Measurements from ENCODE around the gene KRIT1. TPM values are rescaled to one million over a fixed set of nuclear protein-coding genes. Genes with fewer than 3 reads are reported as not detected.
"Not testable (repeated sequence)": the region's sequence is repeated elsewhere in the genome, so short reads cannot be mapped to it uniquely, and the experiment has no call there.

Gene KRIT1
- 119 TPM for total RNA-seq

DNA sequence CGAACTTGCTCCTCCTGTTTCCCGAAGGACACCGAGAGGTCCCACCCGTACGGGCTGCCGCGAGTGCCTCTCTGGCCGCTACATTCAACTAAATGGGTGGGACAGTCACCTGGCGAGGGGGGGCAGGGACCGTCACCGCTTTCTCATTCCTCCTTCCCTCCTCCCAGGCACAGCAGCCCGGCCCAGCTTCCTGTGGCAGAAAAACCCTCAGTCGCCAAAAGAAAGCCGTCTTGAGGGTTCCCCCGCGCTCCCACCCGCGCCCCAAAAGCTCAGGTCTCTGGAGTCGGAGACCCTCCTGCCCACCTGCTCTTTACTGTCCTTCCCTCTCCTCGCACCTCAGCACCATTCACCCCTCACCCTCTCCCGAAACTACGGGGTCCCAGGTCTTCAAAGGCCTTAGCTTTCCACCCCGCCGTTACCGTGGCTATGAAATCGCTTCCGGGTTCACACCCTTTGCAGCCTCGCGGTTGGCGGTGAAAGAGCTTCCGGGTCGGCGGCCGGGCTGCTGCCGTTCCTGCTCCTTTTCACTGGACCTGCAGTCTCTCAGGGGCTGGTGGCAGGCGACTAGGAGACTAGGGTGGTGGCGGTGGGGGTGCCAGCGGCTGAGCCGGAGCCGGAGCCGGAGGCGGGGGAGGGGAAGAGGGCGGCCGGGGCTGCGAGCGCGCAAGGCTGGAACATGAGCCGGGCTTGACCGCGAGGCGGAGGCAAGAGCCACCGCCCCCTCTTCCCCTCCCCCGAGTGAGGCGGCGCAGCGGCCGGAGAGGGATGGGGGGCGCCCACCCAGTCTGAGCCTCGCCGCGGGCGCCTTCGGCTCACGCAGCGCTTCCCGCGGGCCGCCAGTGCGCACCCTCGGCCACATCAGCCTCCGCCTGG lies at the start of gene KRIT1, which contains the start of gene ANKIB1:
TSS of gene KRIT1 (minus strand) at position 428 of the 873 bp plus-strand sequence. CDS start 3,779 bp downstream, outside the sequence.
TSS of gene ANKIB1 (plus strand) at position 488 of the 873 bp plus-strand sequence. CDS start 49,005 bp downstream, outside the sequence.
- peak; percentile 81 for DNase-seq

DNA sequence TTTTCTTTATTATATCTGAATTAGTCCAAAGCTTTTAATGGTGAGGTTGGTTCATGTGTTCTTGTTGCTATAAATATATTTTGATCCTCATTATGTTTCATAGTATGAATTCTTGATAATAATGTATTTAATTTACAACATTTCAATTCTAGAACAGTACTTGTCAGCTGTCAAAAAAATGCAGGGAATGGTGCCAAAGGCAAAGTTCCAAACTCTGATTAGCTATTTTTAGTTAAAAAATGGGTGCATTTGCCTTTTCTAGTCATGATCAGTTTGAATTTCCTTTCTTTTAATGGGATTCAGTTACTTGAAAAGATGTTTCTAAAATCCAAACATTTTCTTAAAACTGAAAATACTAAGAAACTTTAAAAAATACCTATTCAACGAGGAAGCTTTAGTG lies 49.7 kb upstream of the KRIT1 start:
- no peak for DNase-seq

- DNase-seq = no peak
Measured at GRCh38 chr7:92293896-92294590, 48.3 kb upstream of the KRIT1 start.

GRCh38 chr7:92292981-92293380 lies 47.3 kb upstream of the KRIT1 start:
- DNase-seq = no peak

GRCh38 chr7:92289321-92289720 lies 43.6 kb upstream of the KRIT1 start:
- DNase-seq = no peak

GRCh38 chr7:92282930-92283329 lies 37.2 kb upstream of the KRIT1 start:
- no peak for DNase-seq

GRCh38 chr7:92282221-92282814 lies 36.6 kb upstream of the KRIT1 start:
- DNase-seq = no peak

DNA sequence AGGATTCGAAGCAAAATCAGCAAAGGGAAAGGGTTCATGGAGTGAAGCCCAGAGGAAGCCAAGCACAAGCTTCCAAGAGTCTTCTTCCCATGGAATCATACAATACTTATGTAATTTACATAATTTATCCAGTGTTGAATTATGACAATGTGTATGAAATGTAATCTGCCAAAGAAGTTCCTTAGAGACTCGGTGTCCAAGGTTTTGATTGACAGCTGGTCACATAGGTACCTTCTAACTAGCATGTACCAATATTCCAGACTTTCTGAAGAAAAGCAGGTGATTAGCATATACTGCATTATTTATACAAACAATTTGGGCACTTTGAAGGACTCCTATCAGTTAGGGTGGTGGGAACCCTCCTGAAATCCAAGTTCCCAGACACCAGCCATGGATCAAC lies 35.3 kb upstream of the KRIT1 start:
- no peak for DNase-seq

DNA sequence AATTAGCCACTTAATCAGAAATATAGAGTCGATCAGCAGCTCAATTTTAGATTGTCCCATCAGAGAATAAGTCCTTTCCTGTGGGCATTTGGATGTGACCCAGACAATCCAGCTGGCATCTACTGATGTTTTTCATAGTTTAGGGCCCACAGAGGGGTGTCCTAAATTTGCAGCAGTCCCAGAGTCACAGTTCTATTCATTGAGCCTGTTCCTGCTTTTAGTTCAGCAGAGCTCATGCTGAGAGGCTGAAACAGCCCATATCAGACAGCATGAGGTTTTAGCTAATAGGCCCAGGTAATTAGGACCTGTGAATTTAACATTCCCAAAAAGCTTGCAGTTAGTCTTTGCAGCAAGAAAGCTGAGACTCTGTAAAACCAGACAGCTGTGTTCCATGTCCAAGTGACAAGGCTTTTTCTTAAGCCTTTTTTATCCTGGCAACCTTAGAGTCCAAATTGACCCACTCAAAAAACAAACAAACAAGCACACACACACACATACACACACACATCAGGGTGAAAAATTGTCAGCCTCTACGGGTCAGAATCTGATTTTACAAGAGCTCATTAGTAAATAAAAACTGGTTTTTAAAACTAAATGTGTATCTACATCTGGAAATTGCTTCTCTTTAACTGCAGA lies 33.8 kb upstream of the KRIT1 start:
- DNase-seq = no peak

GRCh38 chr7:92276460-92276864 lies 30.7 kb upstream of the KRIT1 start:
- no peak for DNase-seq

- DNase-seq = no peak
Measured at GRCh38 chr7:92275327-92275726, 29.6 kb upstream of the KRIT1 start.

DNA sequence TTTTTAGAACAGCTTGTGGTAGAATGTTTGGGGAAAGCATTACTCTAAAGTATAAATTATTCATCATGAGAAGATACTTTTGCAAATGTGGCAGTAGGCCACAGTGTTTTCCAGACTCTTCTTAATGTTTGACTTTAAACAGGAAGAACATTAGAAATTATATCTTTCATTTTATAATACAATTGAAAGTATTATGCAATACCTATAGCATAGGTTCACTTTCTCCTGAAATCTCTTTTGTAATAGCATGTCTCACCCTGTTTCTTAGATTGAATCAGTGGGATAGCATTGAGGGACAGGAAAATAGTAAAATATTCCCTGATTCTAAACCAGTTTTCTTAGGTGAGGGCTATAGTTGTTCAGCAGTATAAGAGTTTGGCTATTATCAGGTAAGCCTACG lies 23.2 kb upstream of the KRIT1 start:
- DNase-seq = no peak

DNA sequence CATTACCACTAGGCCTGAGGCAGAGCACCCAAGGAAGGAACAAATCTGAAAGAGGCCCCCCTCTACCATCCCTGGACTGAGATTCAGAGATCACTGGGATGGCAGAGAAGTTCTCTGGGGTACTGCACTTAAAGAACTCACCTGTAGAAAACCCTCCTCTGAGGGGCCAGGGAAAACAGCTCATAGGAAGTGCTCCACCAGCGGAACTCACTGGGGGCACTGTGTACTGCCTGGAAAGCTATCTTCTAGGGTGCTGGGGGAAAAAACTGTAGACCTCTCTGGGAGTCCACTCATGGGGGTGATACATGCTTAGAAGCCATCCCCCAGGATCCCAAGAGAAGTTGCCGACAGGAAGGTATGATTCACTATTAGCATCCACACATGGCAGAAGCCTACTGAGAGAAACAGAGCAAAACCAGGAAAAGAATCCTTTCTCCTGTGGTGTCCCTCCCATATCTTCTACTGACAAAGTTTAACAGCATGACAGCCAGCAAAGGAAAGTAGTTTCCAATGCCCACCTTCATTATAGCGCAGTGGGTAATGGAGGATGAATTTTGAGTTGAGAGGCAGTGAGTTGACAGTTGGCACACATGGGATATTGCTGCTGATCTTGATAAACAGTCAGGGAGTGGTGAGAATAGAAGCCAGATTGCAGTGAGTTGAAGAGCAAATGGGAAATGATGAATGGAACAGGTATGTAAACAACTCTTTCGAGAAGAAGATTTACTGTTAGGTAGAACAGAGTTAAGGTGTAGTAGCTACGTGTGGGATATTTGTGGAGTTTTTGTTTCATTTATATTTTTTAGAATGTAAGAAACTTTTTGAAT lies 20.9 kb upstream of the KRIT1 start:
- no peak for DNase-seq

DNA sequence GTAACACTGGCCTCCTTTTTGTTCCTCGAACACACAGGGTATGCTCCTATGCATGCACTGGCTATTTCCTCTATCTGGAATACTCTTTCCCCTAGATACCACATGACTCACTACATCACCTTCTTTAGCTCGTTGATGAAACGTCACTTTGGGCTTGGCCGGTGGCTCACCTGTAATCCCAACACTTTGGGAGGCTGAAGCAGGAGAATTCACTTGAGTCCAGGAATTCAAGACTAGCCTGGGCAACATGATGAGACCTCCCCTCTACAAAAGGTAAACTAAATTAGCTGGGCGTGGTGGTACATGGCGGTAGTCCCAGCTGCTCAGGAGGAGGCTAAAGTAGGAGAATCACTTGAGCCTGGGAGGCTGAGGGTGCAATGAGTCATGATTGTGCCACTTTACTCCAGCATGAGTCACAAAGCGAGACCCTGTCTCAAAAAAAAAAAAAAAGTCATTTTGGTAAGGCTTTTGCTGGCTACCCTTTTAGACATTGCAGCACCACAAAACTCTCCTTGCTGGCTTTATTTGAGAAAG lies 14.6 kb upstream of the KRIT1 start:
- no peak for DNase-seq

- DNase-seq = no peak
Measured at GRCh38 chr7:92259610-92260247, 14.0 kb upstream of the KRIT1 start.

DNA sequence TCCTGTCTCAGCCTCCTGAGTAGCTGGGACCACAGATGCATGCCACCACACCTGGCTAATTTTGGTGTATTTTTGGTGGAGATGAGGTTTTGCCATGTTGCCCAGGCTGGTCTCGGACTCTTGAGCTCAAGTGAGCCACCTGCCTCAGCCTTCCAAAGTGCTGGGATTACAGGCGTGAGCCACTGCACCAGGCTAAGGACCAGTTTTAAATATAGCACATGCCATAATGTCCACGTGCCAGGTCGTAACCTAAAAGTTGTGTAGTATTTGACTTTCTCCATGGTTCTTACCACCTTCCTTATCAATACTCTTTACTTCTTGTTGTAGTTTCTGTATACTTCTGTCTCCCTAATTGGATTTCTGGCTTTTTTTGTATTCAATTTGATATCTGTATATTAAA lies 13.3 kb upstream of the KRIT1 start:
- no peak for DNase-seq

DNA sequence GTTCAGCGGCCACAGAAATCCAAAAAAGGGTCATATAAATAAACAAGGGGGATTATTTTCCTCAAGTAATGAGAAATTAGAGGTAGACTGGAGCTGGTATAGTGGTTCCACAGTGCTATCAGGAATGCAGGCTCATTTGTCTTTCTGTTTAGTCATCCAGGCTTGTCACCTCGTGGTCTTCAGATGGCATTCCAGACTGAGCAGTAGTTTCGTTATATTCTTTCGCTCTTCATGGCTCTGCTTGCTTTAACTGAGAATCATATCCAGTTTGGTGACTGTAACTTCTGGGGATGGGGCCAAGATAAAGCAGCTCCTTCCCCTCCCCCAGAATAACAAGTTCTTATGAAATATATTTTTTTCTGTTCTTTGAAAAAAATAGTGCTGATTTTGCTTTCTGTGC lies 9.6 kb upstream of the KRIT1 start:
- DNase-seq = no peak

DNA sequence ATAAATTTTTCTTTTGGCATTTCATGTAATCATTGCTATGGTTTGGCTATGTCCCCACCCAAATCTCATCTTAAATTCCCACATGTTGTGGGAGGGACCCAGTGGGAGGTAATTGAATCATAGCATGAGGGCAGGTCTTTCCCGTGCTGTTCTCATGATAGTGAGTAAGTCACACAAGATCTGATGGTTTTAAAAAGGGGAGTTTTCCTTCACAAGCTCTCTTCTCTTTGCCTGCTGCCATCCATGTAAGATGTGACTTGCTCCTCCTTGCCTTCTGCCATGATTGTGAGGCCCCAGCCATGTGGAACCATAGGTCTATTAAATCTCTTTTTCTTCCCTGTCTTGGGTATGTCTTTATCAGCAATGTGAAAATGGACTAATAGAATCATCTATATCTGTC lies 9.1 kb upstream of the KRIT1 start:
- DNase-seq = not testable (repeated sequence)

- peak; percentile 15 for DNase-seq
Measured at GRCh38 chr7:92253251-92253650, 7.5 kb upstream of the KRIT1 start.

GRCh38 chr7:92251181-92251580 lies 5.5 kb upstream of the KRIT1 start:
- no peak for DNase-seq

DNA sequence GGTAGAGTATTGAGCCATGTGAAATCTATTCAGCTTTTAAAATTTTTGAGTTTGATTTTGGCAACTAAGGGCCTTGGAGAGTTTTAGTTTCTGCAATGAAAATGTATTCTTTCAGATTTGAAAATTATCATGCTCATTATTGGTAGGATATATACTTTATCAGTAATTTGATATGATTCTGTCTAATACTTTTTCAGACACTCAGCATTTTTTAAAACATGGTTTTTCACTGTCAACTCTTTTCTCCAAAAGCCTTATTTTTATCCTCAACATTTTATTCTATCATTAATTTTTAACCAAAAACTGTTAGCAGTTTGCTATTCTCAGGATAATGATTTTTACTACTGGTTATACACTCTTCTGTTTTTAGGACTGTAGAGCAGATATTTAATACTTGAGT lies 4.9 kb upstream of the KRIT1 start:
- DNase-seq = no peak

Data from occipital lobe (tissue), 2 donors.